Smooth muscle cell of the brain vasculature (primary cell): ENCODE results near the gene ESRRB.
A peak's percentile ranks its signal among the peaks of the same experiment; 100 is the strongest.

ENCODE experiments used
- DNase-seq: peaks from one replicate; pipeline ENCODE4 v3.0.0-alpha.2; 2012; ENCODE audit warnings: low read depth, low spot score

Gene ESRRB

GRCh38 chr14:76352639-76353281 is 23.2 kb upstream of the ESRRB start:
- DNase-seq = peak; percentile 9

DNA sequence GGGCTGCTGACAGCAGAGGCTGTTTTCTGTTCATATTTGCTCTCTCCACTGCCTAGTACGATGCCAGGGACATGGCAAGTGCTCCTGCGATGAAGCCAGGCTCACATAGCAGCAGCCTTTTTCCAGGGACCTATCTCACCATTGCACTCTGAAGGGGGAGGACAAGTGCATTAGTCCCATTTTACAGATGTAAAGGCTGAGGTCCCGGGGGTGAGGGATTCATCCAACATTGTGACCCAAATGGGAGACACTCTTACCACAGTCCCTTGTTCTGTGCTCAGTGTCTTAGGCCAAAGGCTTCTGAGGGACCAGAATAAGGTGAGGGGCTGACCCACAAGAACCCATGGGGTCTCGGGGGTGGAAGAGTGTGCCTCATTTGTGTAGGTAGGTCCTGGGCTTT is 21.6 kb upstream of the ESRRB start:
- no peak for DNase-seq

- DNase-seq = no peak
Observed at GRCh38 chr14:76355771-76356170, 20.2 kb upstream of the ESRRB start.

DNA sequence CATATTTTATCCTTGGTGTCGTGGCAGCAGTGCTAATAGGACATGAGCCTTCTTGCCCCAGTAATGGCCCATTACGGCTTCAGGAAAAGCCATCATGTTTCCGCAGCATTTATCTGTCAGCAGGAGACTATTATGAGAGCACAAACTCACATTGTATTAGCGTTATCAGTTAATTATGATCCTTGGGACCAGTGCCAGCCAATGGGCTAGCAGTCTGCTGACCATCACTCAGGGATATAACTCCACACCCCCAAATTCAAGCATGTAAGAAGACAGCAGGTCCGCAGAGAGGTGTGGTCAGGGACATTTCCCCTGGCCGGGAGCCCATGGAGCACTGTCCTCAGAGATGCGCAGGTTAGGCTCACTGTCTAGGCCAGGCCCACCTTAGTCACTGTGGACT is 4.9 kb upstream of the ESRRB start:
- no peak for DNase-seq

DNA sequence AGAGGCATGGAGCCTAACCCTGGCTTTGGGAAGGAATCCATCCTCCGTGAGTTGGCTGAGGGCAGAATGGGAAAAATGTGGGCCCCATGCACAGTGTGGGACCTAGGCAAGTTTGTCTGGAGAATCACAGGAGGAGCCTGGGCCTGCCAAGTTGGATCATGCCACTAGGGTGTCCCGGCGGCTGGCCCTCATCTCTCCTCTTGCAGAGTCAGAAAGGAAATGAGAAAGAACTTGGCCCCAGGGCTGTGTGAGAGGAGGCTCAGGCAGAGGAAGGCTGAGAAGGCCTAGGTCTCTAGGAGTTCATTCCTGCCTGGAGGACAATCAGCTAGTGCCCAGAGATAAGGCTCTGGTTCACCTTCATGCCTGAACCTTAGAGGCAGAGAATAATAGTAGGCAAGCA is 2.5 kb upstream of the ESRRB start:
- no peak for DNase-seq

DNA sequence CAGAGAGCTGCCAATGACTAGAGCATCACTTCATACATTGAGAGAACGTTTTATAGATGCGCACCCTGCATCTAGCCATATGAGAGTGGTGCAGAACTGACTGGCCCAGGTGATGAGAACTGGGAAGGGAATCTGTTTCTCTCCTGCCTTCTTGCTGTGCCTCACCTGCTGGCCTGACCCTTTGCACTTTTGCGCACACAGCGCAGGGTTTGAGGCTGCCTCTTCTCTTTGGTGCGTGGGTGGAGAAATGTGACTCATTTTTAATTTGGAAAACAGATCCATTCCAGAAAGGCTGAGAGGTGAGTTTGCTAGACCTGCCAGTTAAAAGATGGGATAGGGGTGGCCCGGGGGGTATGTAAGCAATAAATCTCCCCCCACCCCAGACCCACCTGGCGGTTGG is 453 bp upstream of the ESRRB start:
- DNase-seq = no peak

- no peak for DNase-seq
Observed at GRCh38 chr14:76376409-76376877, 506 bp downstream of the ESRRB start.

DNA sequence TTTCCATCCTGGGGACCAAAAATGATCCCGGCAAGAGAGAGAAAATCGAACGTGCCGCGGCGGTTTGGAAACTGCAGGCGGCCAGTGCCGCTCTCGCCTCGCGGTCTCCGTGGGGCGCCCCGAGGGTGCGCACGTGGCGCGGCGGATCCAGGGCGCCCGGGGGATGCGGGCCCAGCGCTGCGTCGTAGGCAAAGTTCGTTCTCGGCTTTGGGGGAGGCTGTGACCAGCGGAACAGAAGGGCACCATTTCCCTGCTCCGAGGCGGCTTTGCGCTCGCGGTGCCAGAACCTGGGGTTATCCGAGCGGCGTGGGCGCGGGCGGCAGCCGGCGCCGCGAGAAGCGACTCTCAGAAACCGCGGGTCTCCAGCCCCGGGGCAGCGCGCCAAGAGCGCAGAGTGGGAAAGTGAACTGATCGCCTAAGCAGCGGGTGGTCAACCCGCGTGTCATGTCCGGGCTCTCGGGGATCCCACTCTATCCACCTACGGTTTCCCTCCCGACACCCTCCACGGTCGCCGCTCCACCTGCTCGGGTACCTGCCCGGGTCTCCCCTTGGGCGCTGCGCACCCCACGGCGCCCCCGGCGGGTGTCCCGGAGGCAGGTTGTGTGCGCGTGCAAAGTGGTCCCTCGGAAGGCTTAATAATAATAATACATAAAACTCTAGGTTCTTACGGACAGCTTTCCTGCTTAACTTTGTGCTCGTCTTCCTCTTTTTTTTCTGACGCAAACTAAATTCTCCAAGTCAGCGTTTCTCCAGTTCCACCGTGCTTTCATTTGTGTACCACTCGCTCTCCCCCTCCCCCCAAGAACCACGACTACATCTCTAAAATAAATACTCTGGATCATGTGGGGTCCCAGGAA is 1.2 kb downstream of the ESRRB start:
- no peak for DNase-seq

GRCh38 chr14:76377735-76378074 is 1.8 kb downstream of the ESRRB start:
- no peak for DNase-seq

GRCh38 chr14:76380991-76381390 is 5.1 kb downstream of the ESRRB start:
- no peak for DNase-seq

GRCh38 chr14:76381817-76382494 is 6.0 kb downstream of the ESRRB start:
- no peak for DNase-seq

- no peak for DNase-seq
Observed at GRCh38 chr14:76382495-76382832, 6.5 kb downstream of the ESRRB start.

DNA sequence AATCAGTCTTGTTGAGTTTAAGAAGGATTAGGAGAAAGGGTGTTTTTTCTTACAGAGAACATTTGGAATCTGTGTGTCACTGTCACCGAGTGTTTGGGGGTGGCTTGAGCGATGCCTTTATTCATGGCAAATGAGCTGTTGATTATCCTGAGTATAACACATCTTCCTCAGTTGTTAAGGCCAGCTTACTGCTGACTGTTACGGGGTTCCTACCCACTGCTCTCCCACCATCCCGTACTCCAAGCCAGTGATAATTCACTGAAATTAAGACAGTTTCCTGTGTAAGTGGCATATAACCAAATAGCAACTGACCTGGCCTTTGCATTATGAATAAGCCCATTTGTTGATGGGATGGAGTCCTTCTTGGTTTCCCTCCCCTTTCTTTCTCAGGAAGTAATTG is 9.5 kb downstream of the ESRRB start:
- no peak for DNase-seq

DNA sequence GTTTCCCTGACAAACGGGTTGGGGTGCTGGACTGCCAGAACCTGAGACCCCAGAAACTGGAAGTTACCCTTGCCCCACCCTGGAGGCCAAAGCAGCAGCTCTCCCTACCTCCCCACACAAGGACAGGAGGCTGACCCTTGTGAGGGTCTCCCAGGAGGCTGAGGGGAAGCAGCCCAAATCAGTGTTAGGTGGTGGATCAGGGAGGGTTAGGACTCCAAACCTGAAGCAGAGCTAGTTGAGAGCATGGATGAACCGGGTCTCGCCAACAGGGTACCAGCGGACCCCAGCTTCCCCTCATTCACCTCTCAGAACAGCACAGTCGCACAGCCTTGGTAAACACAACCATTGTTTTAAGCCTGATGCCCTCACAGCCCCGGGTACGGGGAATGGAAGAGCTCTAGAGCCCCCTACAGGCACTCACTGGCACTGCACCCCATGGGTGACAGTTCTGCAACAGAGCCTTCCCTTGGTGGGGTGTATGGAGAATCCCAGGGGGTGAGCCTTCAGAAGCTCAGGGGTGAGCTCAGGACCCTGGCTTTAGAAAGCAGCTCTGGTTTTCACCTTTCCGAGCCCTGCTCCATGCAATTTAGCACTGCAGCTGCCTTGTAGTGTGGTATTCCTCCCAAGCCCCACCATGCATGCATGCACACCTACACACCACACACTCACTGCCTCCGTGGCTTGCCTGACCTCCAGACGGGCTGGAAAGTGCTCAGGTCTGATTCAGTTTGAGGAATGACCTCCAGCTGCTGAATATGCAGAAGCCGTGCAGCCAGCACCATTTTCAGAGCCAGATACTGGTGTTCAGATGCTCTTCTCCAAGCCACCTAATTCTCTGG is 11.2 kb downstream of the ESRRB start:
- DNase-seq = peak; percentile 29

DNA sequence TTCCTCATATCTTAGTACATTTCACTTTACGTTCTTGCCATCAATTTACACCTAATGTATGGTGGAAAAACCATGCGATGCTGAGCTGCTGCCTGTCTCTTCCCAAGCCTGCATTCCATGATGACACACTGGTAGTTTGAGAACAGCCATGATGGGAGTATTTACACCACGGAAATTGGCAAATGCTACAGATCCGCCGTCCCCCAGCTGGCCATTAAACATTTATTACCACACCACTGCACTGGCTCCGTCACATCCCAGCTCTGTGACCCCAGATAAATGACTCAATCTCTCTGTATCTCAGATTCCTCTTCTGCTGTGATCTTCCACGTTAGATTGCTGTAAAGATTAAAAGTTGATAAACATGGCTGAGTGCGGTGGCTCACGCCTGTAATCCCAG is 13.9 kb downstream of the ESRRB start:
- DNase-seq = no peak

- no peak for DNase-seq
Observed at GRCh38 chr14:76390621-76391020, 14.7 kb downstream of the ESRRB start.

DNA sequence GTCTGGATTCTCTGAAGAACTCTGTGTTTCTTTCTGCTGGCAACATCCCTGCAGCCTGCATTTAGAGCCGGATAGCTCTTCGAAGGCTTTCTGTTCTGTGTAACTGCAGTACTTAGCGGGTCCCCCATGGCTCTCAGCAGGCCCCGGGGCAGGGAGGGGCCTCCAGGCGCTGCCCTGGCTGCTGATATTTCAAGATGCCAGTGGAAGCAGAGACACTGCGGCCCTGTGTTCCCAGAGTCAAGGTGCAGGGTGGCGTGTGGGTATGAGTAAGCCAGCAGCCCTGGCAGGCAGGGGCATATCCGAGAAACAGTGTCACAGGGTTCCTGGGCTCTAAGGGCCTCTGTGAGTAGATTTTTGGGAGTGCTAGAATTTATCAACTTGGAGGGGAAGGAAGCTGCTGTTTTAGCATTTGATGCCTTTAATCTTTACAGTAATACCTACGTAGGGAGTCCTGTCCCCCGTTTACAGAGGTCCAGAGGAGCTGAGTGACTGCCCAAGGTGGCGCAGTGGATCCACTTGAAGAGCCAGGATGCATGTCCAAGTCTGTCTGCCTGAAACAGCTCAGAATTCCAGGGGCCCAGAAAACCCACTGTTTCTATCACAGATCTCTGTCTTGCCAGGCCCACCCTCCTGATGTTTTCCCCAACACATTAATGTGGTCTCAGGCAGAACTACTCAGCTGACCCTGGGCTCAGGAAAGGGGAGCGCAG is 16.2 kb downstream of the ESRRB start:
- DNase-seq = no peak

GRCh38 chr14:76394569-76394968 is 18.6 kb downstream of the ESRRB start:
- DNase-seq = no peak

GRCh38 chr14:76395161-76395560 is 19.2 kb downstream of the ESRRB start:
- no peak for DNase-seq

GRCh38 chr14:76396714-76397187 is 20.8 kb downstream of the ESRRB start:
- no peak for DNase-seq

DNA sequence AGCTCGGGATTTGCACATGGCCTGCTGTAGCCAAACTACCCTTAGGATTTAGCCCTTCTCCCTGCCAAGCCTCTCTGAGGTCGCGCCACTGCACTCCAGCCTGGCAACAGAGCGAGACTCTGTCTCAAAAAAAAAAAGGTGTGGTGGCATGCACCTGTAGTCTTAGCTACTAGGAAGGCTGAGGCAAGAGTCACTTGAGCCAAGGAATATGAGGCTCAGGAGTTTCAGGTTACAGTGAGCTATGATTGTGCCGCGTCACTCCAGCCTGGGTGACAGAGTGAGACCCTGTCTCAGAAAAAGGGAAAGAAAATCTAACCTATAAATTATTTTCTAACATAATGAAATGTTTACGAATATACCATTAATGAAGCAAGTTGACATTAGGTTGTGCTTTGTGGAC is 29.7 kb downstream of the ESRRB start:
- no peak for DNase-seq
